Stimulated activated CD8-positive, alpha-beta memory T cell treated with anti-CD3 and anti-CD28 coated beads, Interleukin-12 subunit alpha, Interleukin-12 subunit beta, amount 100 ng/mL, for 24 hours (primary cell): ENCODE results near the gene PTGDR2.

Experiments
- DNase-seq: peaks from one replicate; pipeline ENCODE4 v3.0.0-alpha.2; 2020; ENCODE audit errors: extremely low read depth

Gene PTGDR2

DNA sequence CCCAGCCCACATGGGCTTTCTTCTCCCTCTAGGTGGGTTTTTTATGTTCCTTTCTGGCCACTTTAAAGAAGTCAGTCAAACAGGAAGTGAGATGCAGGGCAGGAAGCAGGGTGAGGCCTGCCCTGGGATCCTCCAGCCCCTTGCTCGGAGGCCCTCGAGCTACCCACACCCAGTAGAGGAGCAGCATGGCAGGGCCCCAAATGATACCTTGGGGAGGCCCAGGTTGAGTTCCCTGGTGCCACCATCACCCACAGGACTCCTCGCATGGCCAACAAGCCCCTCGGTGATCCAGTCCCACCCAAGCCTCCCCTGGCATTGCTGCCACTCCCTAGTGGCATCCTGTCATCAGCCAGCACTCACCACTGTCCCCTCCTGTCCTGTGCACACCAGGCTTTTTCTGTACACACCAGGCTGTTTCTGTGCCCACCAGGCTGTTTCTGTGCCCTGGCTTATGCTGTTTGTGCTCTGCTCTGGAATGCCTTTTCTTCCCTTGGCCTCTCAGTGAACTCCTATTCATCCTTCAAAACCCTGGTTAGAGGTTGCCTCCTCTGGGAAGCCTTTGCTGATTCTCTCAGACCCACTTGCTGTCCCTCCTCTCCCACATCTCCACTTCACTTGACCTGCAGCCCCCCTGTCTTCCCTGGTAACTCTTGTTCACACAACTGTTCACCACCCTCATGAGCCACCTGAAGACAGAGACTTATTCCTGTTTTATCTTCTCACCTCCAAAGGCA, 3.1 kb upstream of the PTGDR2 start:
- DNase-seq = no peak

DNA sequence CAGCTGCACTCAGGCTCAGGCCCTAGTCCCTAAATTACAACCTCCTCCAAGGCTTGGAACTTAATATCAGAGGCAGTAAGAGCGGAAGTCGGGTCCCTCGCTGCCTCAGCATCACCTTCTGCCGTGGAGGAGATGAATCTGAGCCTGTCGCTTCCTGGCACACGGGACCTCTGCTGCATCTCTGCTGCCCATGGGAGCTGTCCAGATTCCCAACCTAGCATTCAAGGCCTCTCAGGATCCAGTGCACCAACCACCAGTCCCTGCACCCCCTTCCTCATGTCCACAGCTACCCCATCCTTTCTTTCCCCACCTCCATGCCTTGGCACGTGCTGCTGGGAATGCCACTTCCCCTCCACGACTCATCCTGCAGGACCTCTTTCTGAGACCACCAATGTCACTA, 2.5 kb upstream of the PTGDR2 start:
- no peak for DNase-seq

DNA sequence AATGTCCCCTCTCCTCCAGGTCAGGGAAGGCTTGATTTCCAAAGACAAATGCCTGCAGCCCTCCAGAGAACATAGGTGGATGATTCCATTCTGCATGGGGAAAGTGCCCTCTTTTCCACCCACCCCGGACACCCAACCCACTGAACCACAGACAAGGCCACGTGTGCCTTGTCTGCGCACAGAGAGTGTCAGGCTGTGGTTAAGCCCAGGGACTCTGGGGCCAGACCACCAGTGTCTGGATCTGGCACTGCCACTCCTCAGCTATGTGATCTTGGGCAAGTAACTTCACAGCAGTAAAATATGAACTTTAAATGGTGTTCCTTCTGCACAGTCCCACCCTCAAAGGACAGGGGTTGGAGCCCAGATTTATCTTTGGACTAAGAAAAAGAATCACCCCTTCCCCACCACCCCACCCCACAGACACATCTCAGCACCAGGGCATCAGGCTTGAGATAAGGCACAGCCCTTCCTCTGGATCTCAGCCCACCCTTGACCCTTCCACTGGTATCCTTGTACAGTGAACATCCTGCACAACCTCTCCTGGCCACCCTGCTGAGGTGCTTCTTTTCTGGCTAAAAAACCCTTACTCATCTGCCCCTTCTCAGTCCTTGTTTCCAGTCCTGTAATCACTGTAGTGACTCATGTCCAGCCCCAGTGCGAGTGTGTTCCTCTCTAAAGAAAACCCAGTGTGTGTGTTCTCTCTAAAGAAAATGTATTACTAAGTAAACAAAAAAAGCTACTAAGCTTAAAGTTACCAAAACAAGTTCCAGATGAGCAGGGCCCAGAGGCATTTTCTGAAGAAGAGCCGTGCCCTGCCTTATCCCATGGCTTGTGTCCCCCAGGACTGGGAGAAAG, 1.9 kb upstream of the PTGDR2 start:
- DNase-seq = no peak

DNA sequence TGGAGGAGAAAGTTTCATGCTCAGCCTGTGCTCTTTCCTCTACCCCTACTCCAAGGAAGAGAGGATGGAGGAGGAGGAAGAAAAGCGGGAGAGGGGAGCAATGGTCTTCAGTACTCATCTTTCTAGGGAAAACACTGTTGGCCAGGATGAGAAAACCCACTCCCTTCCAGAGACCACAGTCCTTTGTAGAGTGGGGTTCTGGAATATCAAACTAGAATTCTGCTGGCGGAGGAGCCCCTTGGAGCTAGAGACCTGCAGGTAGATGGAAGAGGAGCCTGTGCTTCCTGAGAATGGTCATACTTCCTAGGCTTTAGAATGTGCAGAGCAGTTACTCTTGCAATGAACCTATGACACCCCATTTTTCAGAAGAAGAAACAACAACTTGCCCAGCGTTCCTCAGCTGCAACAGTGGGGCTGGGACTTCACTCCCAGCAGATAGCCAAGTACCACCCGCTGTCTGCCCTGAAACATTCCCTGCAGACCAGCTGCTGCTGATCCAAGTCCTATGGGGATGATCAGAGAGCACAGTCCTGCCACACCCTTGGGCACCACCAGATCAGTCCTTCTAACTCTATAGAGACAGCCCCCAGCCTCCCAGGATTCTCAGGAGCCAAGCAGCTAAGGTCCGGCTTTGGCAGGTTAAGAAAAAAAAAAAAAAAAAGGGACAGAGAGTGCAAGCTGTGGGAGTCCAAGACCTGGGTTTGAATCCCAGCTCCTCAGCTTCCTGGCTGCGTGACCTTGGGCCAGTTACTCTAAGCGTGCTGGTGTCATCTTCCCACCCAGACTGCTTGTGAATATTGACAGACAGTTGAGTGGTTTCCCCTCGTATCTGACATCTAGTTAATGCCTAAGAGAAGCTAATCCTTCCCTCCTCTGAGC, 664 bp downstream of the PTGDR2 start:
- no peak for DNase-seq

GRCh38 chr11:60854140-60854846, 1.5 kb downstream of the PTGDR2 start:
- DNase-seq = no peak

GRCh38 chr11:60852982-60853950, 2.5 kb downstream of the PTGDR2 start:
- no peak for DNase-seq

GRCh38 chr11:60852117-60852981, 3.4 kb downstream of the PTGDR2 start:
- no peak for DNase-seq

- no peak for DNase-seq
Measured at GRCh38 chr11:60851327-60852104, 4.2 kb downstream of the PTGDR2 start.

- DNase-seq = no peak
Measured at GRCh38 chr11:60849641-60850520, 5.9 kb downstream of the PTGDR2 start.

GRCh38 chr11:60848714-60849151, 7.0 kb downstream of the PTGDR2 start:
- DNase-seq = no peak

DNA sequence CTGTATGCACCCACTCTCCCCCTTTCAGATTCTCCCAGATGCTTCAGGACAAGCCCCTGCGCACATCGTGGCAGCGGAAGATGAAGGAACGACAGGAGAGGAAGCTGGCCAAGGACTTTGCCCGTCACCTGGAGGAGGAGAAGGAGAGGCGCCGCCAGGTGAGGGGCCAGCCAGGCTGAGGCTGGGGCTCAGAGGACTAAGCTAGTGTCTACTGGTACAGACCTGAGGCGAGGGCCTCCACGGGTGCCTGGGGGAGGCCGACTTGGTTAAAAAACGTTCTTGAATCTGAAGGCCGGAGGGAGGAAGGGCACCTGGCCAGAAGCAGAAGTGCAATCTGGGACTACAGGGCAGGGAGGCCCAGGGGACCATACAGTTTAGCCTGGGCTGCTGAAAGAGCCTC, 7.9 kb downstream of the PTGDR2 start:
- DNase-seq = no peak

DNA sequence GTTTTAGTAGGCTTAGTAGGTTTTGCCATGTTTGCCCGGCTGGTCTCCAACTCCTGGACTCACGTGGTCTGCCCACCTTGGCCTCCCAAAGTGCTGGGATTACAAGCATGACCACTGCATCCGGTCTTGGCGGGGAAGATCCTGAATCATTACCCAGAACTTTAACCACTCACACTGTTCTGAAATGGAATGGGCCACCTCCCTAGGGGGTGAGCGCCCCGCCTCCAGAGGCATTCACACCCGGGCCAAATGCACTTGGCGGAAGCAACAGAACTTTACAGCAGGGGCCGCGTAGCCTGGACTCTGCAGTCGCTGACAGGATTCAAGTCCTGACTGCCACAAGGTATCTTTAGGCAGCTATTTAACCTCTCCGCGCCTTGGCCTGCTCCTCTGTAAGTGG, 8.5 kb downstream of the PTGDR2 start:
- DNase-seq = no peak

DNA sequence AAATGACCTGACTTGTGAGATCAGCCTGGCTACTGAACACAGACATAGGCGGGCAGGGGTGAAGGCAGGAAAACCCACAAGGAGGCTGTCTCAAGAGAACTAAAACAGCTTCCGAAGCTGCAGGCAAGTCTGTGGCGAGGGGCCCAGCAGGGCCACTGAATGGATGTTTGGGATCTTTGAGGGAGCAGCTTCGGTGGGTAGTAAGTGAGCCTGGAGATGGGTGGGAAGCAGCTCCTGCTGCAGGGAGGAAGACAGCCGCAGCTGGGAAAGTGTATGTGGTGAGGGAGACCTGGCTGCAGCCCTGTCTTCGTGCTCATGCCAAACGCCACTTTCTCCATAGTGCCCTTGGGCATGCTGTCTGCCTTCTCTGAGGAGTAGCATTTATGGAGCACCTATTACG, 10.4 kb downstream of the PTGDR2 start:
- DNase-seq = no peak

DNA sequence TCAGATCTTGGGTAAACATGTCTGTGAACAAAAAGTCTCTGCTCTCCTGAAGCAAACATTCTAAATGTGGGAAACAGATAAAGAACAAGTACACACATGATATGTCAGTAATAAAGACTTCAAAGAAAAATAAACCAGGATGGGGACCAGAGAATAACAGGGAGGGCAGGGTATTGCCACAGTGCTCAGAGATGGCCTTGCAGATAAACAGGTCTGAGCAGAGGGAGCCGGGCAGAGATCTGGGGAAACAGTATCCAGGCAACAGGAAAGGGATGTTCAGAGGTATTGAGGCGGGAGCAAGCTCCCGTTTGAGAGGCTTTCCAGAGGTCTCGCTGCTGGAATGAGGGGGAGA, 10.9 kb downstream of the PTGDR2 start:
- no peak for DNase-seq

DNA sequence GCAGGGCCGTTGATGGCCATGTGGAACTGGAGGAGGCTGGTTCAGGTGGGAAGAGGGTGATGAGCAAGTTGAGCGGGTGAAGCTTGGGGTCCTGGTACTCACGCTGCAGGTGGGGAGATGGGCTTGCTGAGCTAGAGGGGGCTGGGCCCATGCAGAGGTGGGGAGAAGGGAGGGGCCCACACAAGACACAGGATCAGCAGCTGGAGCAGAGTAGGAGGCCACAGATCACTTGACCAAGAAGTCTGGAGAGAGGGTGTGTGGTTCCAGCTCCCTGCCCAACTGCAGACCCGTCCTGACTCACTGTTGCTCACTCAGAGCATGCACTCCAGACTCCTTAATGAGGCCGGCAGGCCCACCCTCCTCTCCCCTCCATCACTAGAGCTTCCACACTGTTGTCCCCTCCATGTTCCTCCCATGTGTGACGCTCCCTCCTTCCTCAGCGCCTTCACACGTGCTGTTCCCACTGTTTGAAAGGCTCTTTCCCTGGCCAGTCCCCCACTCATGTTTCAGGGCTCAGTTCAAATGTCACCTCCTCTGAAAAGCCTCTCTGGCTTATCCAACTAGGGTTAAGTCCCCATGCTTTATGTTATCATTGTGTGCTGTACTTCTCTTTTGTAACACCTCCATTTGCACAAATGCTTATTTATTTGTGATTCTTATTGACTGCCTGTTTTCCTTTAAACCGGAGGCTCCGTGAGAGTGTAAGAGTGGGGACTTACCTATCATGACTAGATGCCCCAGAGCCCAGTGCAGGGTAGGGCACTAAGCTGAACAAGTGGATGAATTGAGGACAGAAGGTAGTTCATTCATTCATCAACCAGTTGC, 11.5 kb downstream of the PTGDR2 start:
- no peak for DNase-seq

- DNase-seq = no peak
Measured at GRCh38 chr11:60842668-60843600, 12.8 kb downstream of the PTGDR2 start.
